HG02588 (cell line): Measurements from ENCODE around the gene TOR1AIP1.
A peak's percentile ranks its signal among the peaks of the same experiment; 100 is the strongest.
"Not testable (repeated sequence)": the region's sequence is repeated elsewhere in the genome, so short reads cannot be mapped to it uniquely, and the experiment has no call there.

Source experiments
- ATAC-seq: cut with Tn5 transposase; IDR thresholded peaks from one replicate; pipeline ENCODE4 v1.9.1; 2021; ENCODE audit warnings: mild to moderate bottlenecking, moderate library complexity; ENCODE audit not compliant: unreplicated experiment

TOR1AIP1 gene

GRCh38 chr1:179935909-179936496 lies 53.9 kb downstream of the TOR1AIP1 start:
- ATAC-seq: no peak

GRCh38 chr1:179937668-179938254 lies 55.7 kb downstream of the TOR1AIP1 start:
- no peak for ATAC-seq

- ATAC-seq: no peak
These were observed 56.7 kb downstream of the TOR1AIP1 start for GRCh38 chr1:179938752-179939151.

GRCh38 chr1:179939941-179940340 lies 57.9 kb downstream of the TOR1AIP1 start:
- no peak for ATAC-seq

- no peak for ATAC-seq
These were observed 59.4 kb downstream of the TOR1AIP1 start for GRCh38 chr1:179941454-179941853.

- no peak for ATAC-seq
These were observed 68.6 kb downstream of the TOR1AIP1 start for GRCh38 chr1:179950651-179951050.

- no peak for ATAC-seq
These were observed 69.5 kb downstream of the TOR1AIP1 start for GRCh38 chr1:179951383-179952144.

GRCh38 chr1:179952186-179952585 lies 70.1 kb downstream of the TOR1AIP1 start:
- no peak for ATAC-seq

GRCh38 chr1:179953974-179954492 lies 71.9 kb downstream of the TOR1AIP1 start:
- ATAC-seq: peak; percentile 22

GRCh38 chr1:179954493-179955286 lies 72.6 kb downstream of the TOR1AIP1 start, which contains the start of gene CEP350:
Gene CEP350 (plus strand): TSS chr1:179954810. CDS start chr1:179986182, 31,372 bp downstream.
- peak; percentile 90 for ATAC-seq

- ATAC-seq: no peak
These were observed 73.2 kb downstream of the TOR1AIP1 start for GRCh38 chr1:179955287-179955680.

- ATAC-seq: no peak
These were observed 73.6 kb downstream of the TOR1AIP1 start for GRCh38 chr1:179955731-179956130.

- no peak for ATAC-seq
These were observed 76.3 kb downstream of the TOR1AIP1 start for GRCh38 chr1:179958359-179958758.

GRCh38 chr1:179962168-179962567 lies 80.1 kb downstream of the TOR1AIP1 start:
- ATAC-seq: not testable (repeated sequence)

- no peak for ATAC-seq
These were observed 84.5 kb downstream of the TOR1AIP1 start for GRCh38 chr1:179966551-179966950.

GRCh38 chr1:179968284-179968993 lies 86.4 kb downstream of the TOR1AIP1 start:
- ATAC-seq: no peak

GRCh38 chr1:179968994-179969919 lies 87.2 kb downstream of the TOR1AIP1 start:
- ATAC-seq: no peak
